ENCODE data around the gene KRT4. TPM values are rescaled to one million over a fixed set of nuclear protein-coding genes. Genes with fewer than 3 reads are reported as not detected.

KRT4 gene
- total and polyA plus RNA-seq, 2 experiments from 2014 or later: not detected

- Histone ChIP-seq H3K27me3 (ENCODE audit: insufficient read depth) (no peaks in the 10 kb centered on the region), H3K9me2 (ENCODE audit: insufficient read depth) (no peaks in the 10 kb centered on the region), H3K4me1 (ENCODE audit: insufficient read depth) (no peaks in the 10 kb centered on the region), H3K4me3 (no peak overlapping the region), H3K36me3 (ENCODE audit: insufficient read depth) (no peaks in the 10 kb centered on the region), H4K20me1 (replicated peaks; ENCODE audit: insufficient read depth) (no peaks in the 10 kb centered on the region), H2AFZ (no peak overlapping the region), H3K27ac (ENCODE audit: low read depth) (no peak overlapping the region), H3F3A (replicated peaks; ENCODE audit: low read depth) (no peaks in the 10 kb centered on the region), H3K79me2 (replicated peaks; ENCODE audit: insufficient read depth) (no peaks in the 10 kb centered on the region), H3K4me2 (no peak overlapping the region)
- Mint-ChIP-seq H3K4me3 (no peak overlapping the region), H3K27me3 (ENCODE audit: insufficient read depth, low read depth, poor library complexity) (peaks cover 2% of the 10 kb centered on the region), H3K36me3 (ENCODE audit: low read depth) (no peaks in the 10 kb centered on the region), H3K27ac (no peak overlapping the region), H3K9me3 (no peaks in the 10 kb centered on the region), H3K4me1 (peaks cover 2% of the 10 kb centered on the region; the same call in 2 of the 3 replicates)
- no peak for ATAC-seq
- DNase-seq (ENCODE audit: low spot score): no peak
- TF ChIP-seq ETS1 (IDR thresholded peaks at IDR 0.05) (no peak), ZNF331 (CRISPR knock-in tag; IDR thresholded peaks at IDR 0.05; ENCODE audit: low read depth) (no peak), NANOG (IDR thresholded peaks at IDR 0.05; ENCODE audit: borderline replicate concordance) (no peak), ZNF114 (CRISPR knock-in tag; IDR thresholded peaks at IDR 0.05) (no peak)
Observed at GRCh38 chr12:52862023-52862422, 48.1 kb upstream of the KRT4 start.

GRCh38 chr12:52861511-52861910, 47.6 kb upstream of the KRT4 start:
- no peaks in the 10 kb centered on the region for H3K36me3 Mint-ChIP-seq (ENCODE audit: low read depth)
- no peaks in the 10 kb centered on the region for H3K4me1 Mint-ChIP-seq
- no peaks in the 10 kb centered on the region for H4K20me1 ChIP-seq (replicated peaks; ENCODE audit: insufficient read depth)
- no peaks in the 10 kb centered on the region for H3F3A ChIP-seq (replicated peaks; ENCODE audit: low read depth)
- no peak overlapping the region for H2AFZ ChIP-seq
- TF ChIP-seq CTCF (conservative IDR thresholded peaks at IDR 0.05; ENCODE audit: low read depth in 2 of 2) (no peak), JUNB (IDR thresholded peaks at IDR 0.05; ENCODE audit: unreplicated experiment) (no peak), ZNF331 (CRISPR knock-in tag; IDR thresholded peaks at IDR 0.05; ENCODE audit: low read depth) (no peak), STAT1 (IDR thresholded peaks at IDR 0.05; ENCODE audit: unreplicated experiment) (no peak), EZH2 (IDR thresholded peaks at IDR 0.05; ENCODE audit: low read depth, unreplicated experiment) (no peak)
- no peaks in the 10 kb centered on the region for H3K9me2 ChIP-seq (ENCODE audit: insufficient read depth)
- H3K36me3 ChIP-seq (ENCODE audit: insufficient read depth): no peaks in the 10 kb centered on the region
- no peak overlapping the region for H3K4me3 Mint-ChIP-seq
- DNase-seq (ENCODE audit: low spot score): no peak
- H3K27ac ChIP-seq (ENCODE audit: low read depth): no peak overlapping the region
- H3K27me3 Mint-ChIP-seq (ENCODE audit: insufficient read depth, low read depth, poor library complexity): peaks cover 2% of the 10 kb centered on the region
- no peak overlapping the region for H3K4me3 ChIP-seq
- ATAC-seq: no peak
- no peaks in the 10 kb centered on the region for H3K79me2 ChIP-seq (replicated peaks; ENCODE audit: insufficient read depth)
- H3K27ac Mint-ChIP-seq: no peak overlapping the region
- H3K4me2 ChIP-seq: no peak overlapping the region
- H3K9me3 Mint-ChIP-seq: no peaks in the 10 kb centered on the region
- H3K4me1 ChIP-seq (ENCODE audit: insufficient read depth): no peaks in the 10 kb centered on the region
- no peaks in the 10 kb centered on the region for H3K27me3 ChIP-seq (ENCODE audit: insufficient read depth)
